HepG2 (cell line): ENCODE measurements around the gene FRMD4A. TPM values are rescaled to one million over a fixed set of nuclear protein-coding genes. Genes with fewer than 3 reads are reported as not detected.

Experiments
- ATAC-seq: fragments of 200-7000 bp; cut with Tn5 transposase; 3 replicates; pipeline ENCODE4 v1.9.1; 2020; ENCODE audit warnings: mild to moderate bottlenecking, moderate library complexity
- BruUV-seq: library from RNA; stranded (reverse); fragments of 400-500 nt; replicated peaks from 2 replicates; lab custom pipeline; 2021; lab: Mats Ljungman, UMichigan
- CTCF ChIA-PET: fragments of 300-600 bp; formaldehyde crosslinking; extraction: SDS; loops from one replicate; lab custom pipeline; 2021; ENCODE audit warnings: low total read pairs, inconsistent platforms, low intra/inter-chr PET ratio; lab: Yijun Ruan, JAX
- POLR2A ChIA-PET: fragments of 350-600 bp; sonication (Branson Sonifier 250); formaldehyde crosslinking; loops from one replicate; lab custom pipeline; 2020; ENCODE audit warnings: antibody characterized with exemption, inconsistent platforms; lab: Yijun Ruan, JAX
- DNase-seq: peaks from one replicate; pipeline ENCODE4 v3.0.0-alpha.2; 2015; ENCODE audit warnings: low spot score
- FAIRE-seq: peaks from 3 replicates; lab custom pipeline; 2011; peaks lifted over from hg19 to GRCh38; lab: Jason Lieb, UNC
- H2AFZ ChIP-seq: one replicate; pipeline ENCODE4 v1.6.1; 2011; ENCODE audit warnings: low read length, inconsistent platforms
- H3K27ac ChIP-seq: fragments of 300-600 bp; 3 replicates; pipeline ENCODE4 v1.8.0; 2011; ENCODE audit warnings: mixed run types, mild to moderate bottlenecking, mixed read lengths, low read length, inconsistent platforms; ENCODE audit not compliant: insufficient read depth; ENCODE audit errors: extremely low read length
- H3K27me3 ChIP-seq, 2 experiments: fragments of 200-600 bp in 1 of 2; 2 replicates in 1 of 2; 3 replicates in 1 of 2; pipeline versions ENCODE4 v1.6.0 to v1.8.0; 2011; ENCODE audit warnings: low read length in 2 of 2, mild to moderate bottlenecking in 2 of 2, moderate library complexity in 2 of 2, inconsistent platforms in 1 of 2; ENCODE audit not compliant: insufficient read depth in 2 of 2, control insufficient read depth in 1 of 2
- H3K36me3 ChIP-seq, 2 experiments: fragments of 200-600 bp in 1 of 2; replicated peaks in 1 of 2; 2 replicates in 1 of 2; 3 replicates in 1 of 2; pipeline versions ENCODE4 v1.5.1 to v1.8.0; 2011; ENCODE audit warnings: low read length in 2 of 2, inconsistent platforms in 1 of 2; ENCODE audit not compliant: insufficient read depth in 2 of 2, control insufficient read depth in 1 of 2
- H3K4me1 ChIP-seq: 2 replicates; pipeline ENCODE4 v1.5.1; 2012; ENCODE audit warnings: low read length, inconsistent platforms; ENCODE audit not compliant: insufficient read depth
- H3K4me2 ChIP-seq: 2 replicates; pipeline ENCODE4 v1.6.0; 2011; ENCODE audit warnings: low read depth, low read length, inconsistent platforms
- H3K4me3 ChIP-seq, 3 experiments: fragments of 200-600 bp in 1 of 3; sonication (generic), shearing (Covaris generic) in 1 of 3; replicated peaks in 1 of 3; 2 replicates each; pipeline ENCODE4 v1.5.1; 2011 to 2016; ENCODE audit warnings: low read length in 3 of 3, inconsistent platforms in 2 of 3, low read depth in 2 of 3, mild to moderate bottlenecking in 2 of 3, control low read depth in 1 of 3, mixed read lengths in 1 of 3; ENCODE audit not compliant: insufficient read depth in 1 of 3
- H3K79me2 ChIP-seq: one replicate; pipeline ENCODE4 v1.6.1; 2011; ENCODE audit warnings: low read length, inconsistent platforms; ENCODE audit not compliant: insufficient read depth
- H3K9ac ChIP-seq: 2 replicates; pipeline ENCODE4 v1.6.0; 2011; ENCODE audit warnings: mild to moderate bottlenecking, low read depth, low read length, inconsistent platforms; ENCODE audit not compliant: insufficient read depth
- H3K9me3 ChIP-seq: 2 replicates; pipeline ENCODE4 v1.5.1; 2012; ENCODE audit warnings: mild to moderate bottlenecking, low read length
- H4K20me1 ChIP-seq: 2 replicates; pipeline ENCODE4 v1.6.0; 2011; ENCODE audit warnings: inconsistent platforms, mild to moderate bottlenecking, low read length, moderate library complexity; ENCODE audit not compliant: insufficient read depth
- AGO1 ChIP-seq: fragments of 200-400 bp; formaldehyde crosslinking; IDR thresholded peaks from 2 replicates; pipeline ENCODE4 v1.6.1; 2017; ENCODE audit warnings: mild to moderate bottlenecking, low read depth, low read length, moderate library complexity; ENCODE audit not compliant: poor library complexity, severe bottlenecking
- CAMTA2 ChIP-seq: sonication (generic); formaldehyde crosslinking; IDR thresholded peaks from 2 replicates; pipeline ENCODE4 v1.4.0; 2020; ENCODE audit warnings: mild to moderate bottlenecking, missing genetic modification reagents, borderline replicate concordance
- WGBS: methylation state at CpG from one replicate; pipeline ENCODE4 v1.1.6; 2017; ENCODE audit warnings: low lambda C conversion rate; 5-methylcytosine and 5-hydroxymethylcytosine counted together
- in situ Hi-C: cut with HindIII; loops from 2 replicates; pipeline ENCODE4 v1.10.0; 2017; ENCODE audit warnings: low pct_unique_long_range_greater_than_20kb; ENCODE audit not compliant: extremely low pct_ligation_motif_present
- intact Hi-C: fragments of 100-400 bp; cut with micrococcal nuclease; formaldehyde crosslinking; loops from one replicate; pipeline ENCODE4 v1.10.0; 2022; ENCODE audit not compliant: unreplicated experiment
- polyA plus RNA-seq, 8 experiments: library from polyadenylated mRNA; depleted of rRNA in 3 of 8; stranded (reverse) in 7 of 8; unstranded in 1 of 8; fragments of >200 nt; fragmentation: Illumina TruSeq in 4 of 8; extraction: Trizol in 4 of 8; gene quantifications; 2 replicates each; pipeline versions ENCODE4 v1.2.1 to v1.2.3, GENCODE V29; 2011 to 2016; ENCODE audit warnings: low read depth in 4 of 8, missing spikeins in 1 of 8, mixed read lengths in 1 of 8; ENCODE audit not compliant: insufficient read depth in 1 of 8
- total RNA-seq, 5 experiments: library from RNA; depleted of rRNA; stranded (reverse); fragments of >200 nt; fragmentation: Illumina TruSeq; extraction: Trizol; gene quantifications; 2 replicates each; pipeline ENCODE4 v1.2.3, GENCODE V29; 2016; ENCODE audit warnings: low read depth in 1 of 5
- TF ChIP-seq, protein P1 (sequence below): sonication (generic); formaldehyde crosslinking; IDR thresholded peaks from 2 replicates; pipeline ENCODE4 v1.5.0; 2020; ENCODE audit warnings: missing genetic modification reagents
- TF ChIP-seq, protein P2 (sequence below): sonication (generic); formaldehyde crosslinking; IDR thresholded peaks from 2 replicates; pipeline ENCODE4 v1.5.0; 2020; ENCODE audit warnings: mild to moderate bottlenecking, missing genetic modification reagents

FRMD4A gene
- total and polyA plus RNA-seq, 2 of the 13 experiments (the other 11 are each of a cell fraction or from before 2014, with no cell fraction given), result 0.09 to 0.26 TPM

GRCh38 chr10:13868528-13869294, 462.0 kb downstream of the FRMD4A start:
- no peaks in the 10 kb centered on the region for H3K9me3 ChIP-seq
- no peak for DNase-seq
- H3K27ac ChIP-seq, result no peak overlapping the region
- TF ChIP-seq, protein P1, sequence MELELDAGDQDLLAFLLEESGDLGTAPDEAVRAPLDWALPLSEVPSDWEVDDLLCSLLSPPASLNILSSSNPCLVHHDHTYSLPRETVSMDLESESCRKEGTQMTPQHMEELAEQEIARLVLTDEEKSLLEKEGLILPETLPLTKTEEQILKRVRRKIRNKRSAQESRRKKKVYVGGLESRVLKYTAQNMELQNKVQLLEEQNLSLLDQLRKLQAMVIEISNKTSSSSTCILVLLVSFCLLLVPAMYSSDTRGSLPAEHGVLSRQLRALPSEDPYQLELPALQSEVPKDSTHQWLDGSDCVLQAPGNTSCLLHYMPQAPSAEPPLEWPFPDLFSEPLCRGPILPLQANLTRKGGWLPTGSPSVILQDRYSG (CRISPR knock-in tag), result no peak
- TF ChIP-seq AGO1, result no peak
- TF ChIP-seq CAMTA2 (CRISPR knock-in tag), result no peak
- TF ChIP-seq, protein P2, sequence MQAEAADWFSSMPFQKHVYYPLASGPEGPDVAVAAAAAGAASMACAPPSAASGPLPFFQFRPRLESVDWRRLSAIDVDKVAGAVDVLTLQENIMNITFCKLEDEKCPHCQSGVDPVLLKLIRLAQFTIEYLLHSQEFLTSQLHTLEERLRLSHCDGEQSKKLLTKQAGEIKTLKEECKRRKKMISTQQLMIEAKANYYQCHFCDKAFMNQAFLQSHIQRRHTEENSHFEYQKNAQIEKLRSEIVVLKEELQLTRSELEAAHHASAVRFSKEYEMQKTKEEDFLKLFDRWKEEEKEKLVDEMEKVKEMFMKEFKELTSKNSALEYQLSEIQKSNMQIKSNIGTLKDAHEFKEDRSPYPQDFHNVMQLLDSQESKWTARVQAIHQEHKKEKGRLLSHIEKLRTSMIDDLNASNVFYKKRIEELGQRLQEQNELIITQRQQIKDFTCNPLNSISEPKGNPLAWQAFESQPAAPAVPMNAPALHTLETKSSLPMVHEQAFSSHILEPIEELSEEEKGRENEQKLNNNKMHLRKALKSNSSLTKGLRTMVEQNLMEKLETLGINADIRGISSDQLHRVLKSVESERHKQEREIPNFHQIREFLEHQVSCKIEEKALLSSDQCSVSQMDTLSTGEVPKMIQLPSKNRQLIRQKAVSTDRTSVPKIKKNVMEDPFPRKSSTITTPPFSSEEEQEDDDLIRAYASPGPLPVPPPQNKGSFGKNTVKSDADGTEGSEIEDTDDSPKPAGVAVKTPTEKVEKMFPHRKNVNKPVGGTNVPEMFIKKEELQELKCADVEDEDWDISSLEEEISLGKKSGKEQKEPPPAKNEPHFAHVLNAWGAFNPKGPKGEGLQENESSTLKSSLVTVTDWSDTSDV (CRISPR knock-in tag), result no peak
- TF ChIP-seq, all 625 proteins: peak for 0
- ATAC-seq, result no peak
- intact Hi-C loops (no loop called here), in situ Hi-C loops (no loop called here)
- peaks cover 0 to 12% of the 10 kb centered on the region in 2 experiments; a peak in 3 of 5 replicates for H3K27me3 ChIP-seq
- no peak overlapping the region for H3K4me3 ChIP-seq
- no TSS peak for BruUV-seq
- POLR2A ChIA-PET, result no interaction called here
- no peaks in the 10 kb centered on the region for H3K36me3 ChIP-seq
- FAIRE-seq, result no peak
- H4K20me1 ChIP-seq, result no peaks in the 10 kb centered on the region
- no peak overlapping the region for H3K9ac ChIP-seq
- CTCF ChIA-PET, result no interaction called here
- WGBS, result 48% methylated on average over 18 of the region's 18 CpGs
- no peaks in the 10 kb centered on the region for H3K4me1 ChIP-seq
- no peak overlapping the region for H3K4me2 ChIP-seq
- no peak overlapping the region for H2AFZ ChIP-seq
- H3K79me2 ChIP-seq, result no peaks in the 10 kb centered on the region
